Kidney epithelial cell (primary cell): ENCODE measurements around the gene TBC1D22B. TPM values are rescaled to one million over a fixed set of nuclear protein-coding genes. Genes with fewer than 3 reads are reported as not detected.
"Not testable (repeated sequence)": the region's sequence is repeated elsewhere in the genome, so short reads cannot be mapped to it uniquely, and the experiment has no call there.

ENCODE experiments used
- DNase-seq: peaks from one replicate; pipeline ENCODE4 v3.0.0-alpha.2; 2010; ENCODE audit warnings: low read depth
- H3K27me3 ChIP-seq: 2 replicates; pipeline ENCODE4 v1.6.0; 2011; ENCODE audit warnings: low read length; ENCODE audit not compliant: control insufficient read depth, insufficient read depth
- H3K36me3 ChIP-seq: 2 replicates; pipeline ENCODE4 v1.5.1; 2011; ENCODE audit warnings: low read length; ENCODE audit not compliant: control insufficient read depth, insufficient read depth
- H3K4me3 ChIP-seq: 2 replicates; pipeline ENCODE4 v1.5.1; 2011; ENCODE audit warnings: low read depth, mild to moderate bottlenecking, control low read depth, low read length
- total RNA-seq: library from RNA; depleted of rRNA; stranded (reverse); fragments of >200 nt; gene quantifications from 2 replicates; pipeline ENCODE4 v1.2.3, GENCODE V29; 2015
- TF ChIP-seq, protein P1 (sequence below): IDR thresholded peaks from 2 replicates; pipeline ENCODE4 v1.5.1; 2011; ENCODE audit warnings: mild to moderate bottlenecking, moderate library complexity, low read length, control low read depth, inconsistent platforms; ENCODE audit not compliant: insufficient read depth, poor library complexity, severe bottlenecking

Gene TBC1D22B
- total RNA-seq, 1 donor from 2014 or later: 12.7 TPM

DNA sequence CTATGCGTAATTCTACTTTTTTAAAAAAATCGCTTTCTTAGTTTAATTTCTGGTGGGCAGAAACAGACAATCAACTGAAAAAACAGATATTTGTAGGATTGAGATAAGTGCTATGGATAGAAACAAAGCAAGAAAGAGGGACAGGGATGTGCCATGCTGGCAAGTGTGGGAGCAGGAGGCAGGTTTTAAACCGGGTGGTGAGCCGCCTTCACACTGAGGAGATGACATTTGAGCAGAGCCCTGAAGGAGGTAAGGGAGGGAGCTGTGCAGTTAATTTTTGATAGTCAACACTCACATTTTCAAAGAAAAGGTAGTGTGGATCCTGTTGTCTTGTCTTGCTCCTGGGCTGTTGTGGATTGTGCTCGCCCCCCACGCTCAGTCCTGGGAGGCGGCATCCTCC lies 47.2 kb downstream of the TBC1D22B start:
- no peaks in the 10 kb centered on the region for H3K27me3 ChIP-seq
- TF ChIP-seq, protein P1, sequence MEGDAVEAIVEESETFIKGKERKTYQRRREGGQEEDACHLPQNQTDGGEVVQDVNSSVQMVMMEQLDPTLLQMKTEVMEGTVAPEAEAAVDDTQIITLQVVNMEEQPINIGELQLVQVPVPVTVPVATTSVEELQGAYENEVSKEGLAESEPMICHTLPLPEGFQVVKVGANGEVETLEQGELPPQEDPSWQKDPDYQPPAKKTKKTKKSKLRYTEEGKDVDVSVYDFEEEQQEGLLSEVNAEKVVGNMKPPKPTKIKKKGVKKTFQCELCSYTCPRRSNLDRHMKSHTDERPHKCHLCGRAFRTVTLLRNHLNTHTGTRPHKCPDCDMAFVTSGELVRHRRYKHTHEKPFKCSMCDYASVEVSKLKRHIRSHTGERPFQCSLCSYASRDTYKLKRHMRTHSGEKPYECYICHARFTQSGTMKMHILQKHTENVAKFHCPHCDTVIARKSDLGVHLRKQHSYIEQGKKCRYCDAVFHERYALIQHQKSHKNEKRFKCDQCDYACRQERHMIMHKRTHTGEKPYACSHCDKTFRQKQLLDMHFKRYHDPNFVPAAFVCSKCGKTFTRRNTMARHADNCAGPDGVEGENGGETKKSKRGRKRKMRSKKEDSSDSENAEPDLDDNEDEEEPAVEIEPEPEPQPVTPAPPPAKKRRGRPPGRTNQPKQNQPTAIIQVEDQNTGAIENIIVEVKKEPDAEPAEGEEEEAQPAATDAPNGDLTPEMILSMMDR: no peak
- no peak for DNase-seq
- no peaks in the 10 kb centered on the region for H3K36me3 ChIP-seq
- no peak overlapping the region for H3K4me3 ChIP-seq

DNA sequence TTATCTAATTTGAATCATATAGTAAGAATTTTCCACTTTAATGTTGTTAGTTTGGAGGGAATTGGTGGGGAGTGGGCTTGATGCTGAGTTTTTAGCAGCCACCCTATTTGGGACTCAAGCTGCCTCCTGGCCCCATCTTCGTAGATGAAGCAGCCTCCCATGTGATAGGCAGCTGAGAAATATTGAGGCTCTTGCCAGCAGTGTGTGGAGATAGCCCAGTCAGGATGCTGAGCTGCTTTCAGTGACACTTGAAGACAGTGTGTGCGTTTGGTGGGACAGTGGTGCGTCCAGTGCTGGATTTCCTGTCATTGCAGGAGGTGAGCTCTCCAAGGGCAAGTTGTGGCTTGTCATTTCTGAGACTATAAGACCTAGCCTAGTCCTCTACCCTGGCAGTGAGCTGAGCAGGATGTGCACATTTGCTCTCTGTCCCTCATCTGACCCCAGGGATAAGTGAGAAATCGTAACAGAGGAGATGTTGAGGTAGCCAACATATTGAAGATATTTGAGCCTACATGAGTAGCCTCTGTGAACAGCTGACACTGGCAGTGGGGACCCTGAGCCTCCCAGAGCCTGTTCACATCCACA lies 48.4 kb downstream of the TBC1D22B start:
- H3K4me3 ChIP-seq: no peak overlapping the region
- no peak for DNase-seq
- no peaks in the 10 kb centered on the region for H3K27me3 ChIP-seq
- H3K36me3 ChIP-seq: no peaks in the 10 kb centered on the region
- TF ChIP-seq, protein P1: no peak

DNA sequence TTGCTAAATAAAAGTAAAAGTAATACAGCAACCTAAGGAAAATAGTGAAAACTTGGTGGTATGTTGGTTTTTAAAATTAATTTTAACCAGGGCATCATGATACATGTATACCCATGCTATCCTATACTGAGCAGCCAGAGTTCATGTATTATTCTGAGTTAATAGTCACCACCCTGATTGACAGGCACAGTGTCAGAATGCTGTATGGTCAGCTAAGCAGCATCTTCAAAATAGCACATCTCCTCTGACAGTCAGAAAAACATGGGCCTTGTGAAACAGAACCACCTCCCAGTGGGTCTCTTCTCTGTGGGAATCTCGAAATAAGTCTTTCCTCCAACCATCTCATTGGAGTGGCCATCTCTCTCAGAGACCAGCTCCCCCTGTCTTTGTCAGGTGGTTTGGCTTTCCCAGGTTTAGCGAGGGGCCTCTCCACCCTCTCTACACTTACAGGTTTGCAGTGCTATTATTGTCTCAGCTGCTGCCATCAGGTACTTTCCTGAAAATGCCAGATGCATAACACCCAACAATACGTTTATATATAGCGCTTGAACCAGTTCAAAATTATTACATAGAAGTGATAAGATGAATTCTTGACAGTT lies 49.2 kb downstream of the TBC1D22B start:
- DNase-seq: no peak
- TF ChIP-seq, protein P1: no peak

GRCh38 chr6:37307484-37307883 lies 49.9 kb downstream of the TBC1D22B start:
- not testable (repeated sequence) for H3K27me3 ChIP-seq, DNase-seq, H3K4me3 ChIP-seq, H3K36me3 ChIP-seq

More for the DNA sequence above, 49.2 kb downstream of the TBC1D22B start:
- no peak overlapping the region for H3K4me3 ChIP-seq
- no peaks in the 10 kb centered on the region for H3K36me3 ChIP-seq
- H3K27me3 ChIP-seq: no peaks in the 10 kb centered on the region

DNA sequence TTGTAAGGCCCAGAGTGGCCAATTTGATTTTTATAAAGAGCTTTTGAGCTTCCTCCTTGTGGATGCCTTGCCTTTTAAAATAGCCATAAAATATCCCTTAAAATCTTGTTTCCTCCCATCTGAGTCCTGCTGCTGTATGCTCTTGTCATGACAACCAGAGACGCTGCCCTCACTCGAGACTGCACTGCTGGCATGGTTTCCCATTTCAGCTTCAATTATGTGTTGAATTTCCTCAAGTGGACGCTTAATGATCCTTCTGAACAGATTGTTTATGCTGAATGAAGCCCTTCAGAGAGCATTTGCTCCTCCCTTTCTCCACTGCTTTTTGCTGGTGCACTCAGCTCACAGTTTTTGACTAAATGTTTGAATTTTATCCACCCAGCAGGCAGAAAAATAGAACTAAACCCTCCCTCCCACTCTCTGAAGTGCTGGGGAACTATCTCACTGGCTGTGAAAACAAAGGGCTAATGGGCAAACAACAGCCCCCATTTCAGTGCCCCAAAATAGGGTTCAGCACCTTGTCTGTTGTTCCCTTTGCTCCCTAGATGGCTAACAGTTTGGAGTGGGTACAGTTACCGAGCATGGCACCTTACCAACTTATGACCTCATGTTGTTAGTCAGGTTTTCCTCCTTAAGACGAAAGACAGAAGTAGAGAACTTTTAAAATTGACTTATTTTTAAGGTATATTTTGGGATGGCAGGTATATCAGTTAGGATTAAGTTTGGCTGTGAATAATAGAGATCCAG lies 50.7 kb downstream of the TBC1D22B start:
- no peaks in the 10 kb centered on the region for H3K27me3 ChIP-seq
- no peak for DNase-seq
- no peaks in the 10 kb centered on the region for H3K36me3 ChIP-seq
- H3K4me3 ChIP-seq: no peak overlapping the region
- TF ChIP-seq, protein P1: no peak

DNA sequence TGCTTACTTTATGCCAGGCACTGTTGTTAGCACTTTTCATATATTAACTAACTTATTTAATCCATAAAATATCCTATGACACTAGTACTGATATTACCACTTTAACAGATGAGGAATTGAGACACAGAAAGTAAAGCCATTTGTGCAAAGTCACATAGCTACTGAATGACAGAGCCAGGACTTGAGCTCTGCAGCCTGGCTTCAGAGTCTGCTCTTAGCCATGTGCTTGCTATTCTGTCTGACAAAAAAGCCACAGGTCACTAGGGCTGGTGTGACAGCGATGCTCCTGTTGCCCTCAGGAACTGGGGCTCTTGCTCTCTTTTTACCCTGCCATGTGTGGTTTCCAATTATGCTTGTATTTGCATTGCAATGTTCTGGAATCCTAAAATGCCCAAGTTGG lies 51.5 kb downstream of the TBC1D22B start:
- DNase-seq: no peak
- TF ChIP-seq, protein P1: no peak
- H3K36me3 ChIP-seq: no peaks in the 10 kb centered on the region
- H3K4me3 ChIP-seq: no peak overlapping the region
- H3K27me3 ChIP-seq: no peaks in the 10 kb centered on the region
